H9 (cell line): ENCODE measurements around the gene MYL9. TPM values are rescaled to one million over a fixed set of nuclear protein-coding genes. Genes with fewer than 3 reads are reported as not detected.

Experiments used
- DNase-seq: peaks from one replicate; pipeline ENCODE4 v3.0.0-alpha.2; 2017
- H2AFZ ChIP-seq: one replicate; pipeline ENCODE4 v1.6.1; 2013; ENCODE audit warnings: mild to moderate bottlenecking, low read length, control low read depth, moderate library complexity
- H2AK5ac ChIP-seq: 2 replicates; pipeline ENCODE4 v1.6.1; 2013; ENCODE audit warnings: low read length, control low read depth, mixed read lengths; ENCODE audit not compliant: insufficient read length
- H2BK120ac ChIP-seq: one replicate; pipeline ENCODE4 v1.6.1; 2013; ENCODE audit warnings: low read depth, mild to moderate bottlenecking, low read length, control low read depth, inconsistent platforms; ENCODE audit not compliant: poor library complexity, severe bottlenecking
- H2BK12ac ChIP-seq: 2 replicates; pipeline ENCODE4 v1.6.1; 2013; ENCODE audit warnings: low read length, control low read depth, mixed read lengths, low read depth; ENCODE audit not compliant: insufficient read length
- H2BK15ac ChIP-seq: 2 replicates; pipeline ENCODE4 v1.6.1; 2013; ENCODE audit warnings: low read depth, low read length, control low read depth
- H2BK20ac ChIP-seq: one replicate; pipeline ENCODE4 v1.6.1; 2013; ENCODE audit warnings: low read depth, mild to moderate bottlenecking, low read length, control low read depth, inconsistent platforms; ENCODE audit not compliant: poor library complexity, severe bottlenecking
- H2BK5ac ChIP-seq: 2 replicates; pipeline ENCODE4 v1.6.1; 2013; ENCODE audit warnings: low read length, control low read depth, mixed read lengths; ENCODE audit not compliant: insufficient read length
- H3K14ac ChIP-seq: 2 replicates; pipeline ENCODE4 v1.6.1; 2013; ENCODE audit warnings: low read length, control low read depth; ENCODE audit not compliant: insufficient read depth
- H3K18ac ChIP-seq: 2 replicates; pipeline ENCODE4 v1.6.1; 2013; ENCODE audit warnings: low read depth, mild to moderate bottlenecking, mixed read lengths, low read length, control low read depth; ENCODE audit not compliant: insufficient read length
- H3K23ac ChIP-seq: 2 replicates; pipeline ENCODE4 v1.6.1; 2013; ENCODE audit warnings: low read length, control low read depth, mixed read lengths, low read depth; ENCODE audit not compliant: insufficient read length
- H3K23me2 ChIP-seq: 2 replicates; pipeline ENCODE4 v1.6.1; 2013; ENCODE audit warnings: low read depth, mild to moderate bottlenecking, mixed read lengths, low read length, control low read depth; ENCODE audit not compliant: insufficient read length, poor library complexity, severe bottlenecking
- H3K27ac ChIP-seq: 2 replicates; pipeline ENCODE4 v1.5.1; 2013; ENCODE audit warnings: low read length, control low read depth, mixed read lengths, low read depth; ENCODE audit not compliant: insufficient read length
- H3K27me3 ChIP-seq: 2 replicates; pipeline ENCODE4 v1.6.1; 2013; ENCODE audit warnings: low read length, control low read depth, inconsistent platforms; ENCODE audit not compliant: insufficient read depth
- H3K4ac ChIP-seq: 2 replicates; pipeline ENCODE4 v1.6.1; 2013; ENCODE audit warnings: low read depth, mild to moderate bottlenecking, control low read depth, inconsistent platforms, low read length, moderate library complexity
- H3K4me1 ChIP-seq: 2 replicates; pipeline ENCODE4 v1.6.1; 2013; ENCODE audit warnings: low read length, control low read depth, inconsistent platforms; ENCODE audit not compliant: insufficient read depth
- H3K4me2 ChIP-seq: 2 replicates; pipeline ENCODE4 v1.6.1; 2013; ENCODE audit warnings: low read length, control low read depth, mixed read lengths; ENCODE audit not compliant: insufficient read length, insufficient read depth
- H3K56ac ChIP-seq: 2 replicates; pipeline ENCODE4 v1.6.1; 2013; ENCODE audit warnings: low read depth, mild to moderate bottlenecking, mixed read lengths, low read length, control low read depth; ENCODE audit not compliant: insufficient read length
- H3K79me1 ChIP-seq: 2 replicates; pipeline ENCODE4 v1.6.1; 2013; ENCODE audit warnings: low read depth, mild to moderate bottlenecking, moderate library complexity, low read length, control low read depth, inconsistent platforms; ENCODE audit not compliant: insufficient read depth, poor library complexity, severe bottlenecking
- H3K79me2 ChIP-seq: 2 replicates; pipeline ENCODE4 v1.6.1; 2013; ENCODE audit warnings: low read length, control low read depth, inconsistent platforms; ENCODE audit not compliant: insufficient read depth
- H3K9ac ChIP-seq: 2 replicates; pipeline ENCODE4 v1.6.1; 2013; ENCODE audit warnings: low read length, control low read depth, mixed read lengths; ENCODE audit not compliant: insufficient read length; ENCODE audit errors: extremely low read depth
- H3K9me3 ChIP-seq: one replicate; pipeline ENCODE4 v1.6.1; 2013; ENCODE audit warnings: low read depth, low read length, inconsistent platforms; ENCODE audit not compliant: control insufficient read depth
- H3T11ph ChIP-seq: one replicate; pipeline ENCODE4 v1.6.1; 2013; ENCODE audit warnings: mild to moderate bottlenecking, low read length, control low read depth, inconsistent platforms
- H4K20me1 ChIP-seq: one replicate; pipeline ENCODE4 v1.6.1; 2013; ENCODE audit not compliant: control insufficient read depth, insufficient read length, insufficient read depth
- H4K5ac ChIP-seq: 2 replicates; pipeline ENCODE4 v1.6.1; 2013; ENCODE audit warnings: low read depth, mild to moderate bottlenecking, mixed read lengths, low read length, control low read depth; ENCODE audit not compliant: insufficient read length
- H4K8ac ChIP-seq: replicated peaks from 2 replicates; pipeline ENCODE4 v1.6.1; 2013; ENCODE audit warnings: low read length, control low read depth, mixed read lengths, low read depth; ENCODE audit not compliant: insufficient read length
- H4K91ac ChIP-seq: 2 replicates; pipeline ENCODE4 v1.6.1; 2013; ENCODE audit warnings: low read depth, mild to moderate bottlenecking, moderate library complexity, mixed read lengths, low read length, control low read depth; ENCODE audit not compliant: insufficient read length
- H3K27ac Mint-ChIP-seq, 3 experiments: 2 replicates in 2 of 3; 3 replicates in 1 of 3; pipeline ENCODE4 v1.8.0; 2020 to 2021; ENCODE audit warnings: mixed read lengths in 3 of 3, mild to moderate bottlenecking in 1 of 3, moderate library complexity in 1 of 3
- H3K27me3 Mint-ChIP-seq: 2 replicates; pipeline ENCODE4 v1.8.0; 2021; ENCODE audit warnings: low read depth, mild to moderate bottlenecking, moderate library complexity, mixed read lengths
- H3K36me3 Mint-ChIP-seq, 3 experiments: 2 replicates in 2 of 3; 3 replicates in 1 of 3; pipeline ENCODE4 v1.8.0; 2020 to 2021; ENCODE audit warnings: low read depth in 3 of 3, mixed read lengths in 3 of 3; ENCODE audit not compliant: insufficient read depth in 1 of 3
- H3K4me1 Mint-ChIP-seq, 2 experiments: 2 replicates each; pipeline ENCODE4 v1.8.0; 2020; ENCODE audit warnings: mixed read lengths in 2 of 2
- H3K4me3 Mint-ChIP-seq, 2 experiments: 2 replicates in 1 of 2; 3 replicates in 1 of 2; pipeline ENCODE4 v1.8.0; 2020 to 2021; ENCODE audit warnings: mild to moderate bottlenecking in 2 of 2, mixed read lengths in 2 of 2, moderate library complexity in 1 of 2
- H3K9me3 Mint-ChIP-seq, 2 experiments: 2 replicates in 1 of 2; 3 replicates in 1 of 2; pipeline ENCODE4 v1.8.0; 2020; ENCODE audit warnings: mild to moderate bottlenecking in 2 of 2, mixed read lengths in 2 of 2, moderate library complexity in 1 of 2
- WGBS: extraction: QIAGEN DNeasy Blood & Tissue Kit; methylation state at CpG from one replicate; pipeline ENCODE4 v1.1.7; 2013; ENCODE audit warnings: missing lambda C conversion rate, low lambda C conversion rate, mixed read lengths; ENCODE audit not compliant: insufficient read length; ENCODE audit errors: extremely low coverage; 5-methylcytosine and 5-hydroxymethylcytosine counted together
- total RNA-seq: library from RNA; stranded (reverse); gene quantifications from 2 replicates; pipeline ENCODE4 v1.2.1, GENCODE V29; 2021
- TF ChIP-seq, protein P1 (sequence below): fragments of 200-600 bp; sonication (generic); conservative IDR thresholded peaks from 3 replicates; pipeline ENCODE4 v1.8.0; 2021; ENCODE audit warnings: antibody characterized with exemption, mild to moderate bottlenecking

Gene MYL9
- total RNA-seq, 1 experiment from 2014 or later = 218 TPM

GRCh38 chr20:36550790-36551299 is 9.5 kb downstream of the MYL9 start:
- H3K4me3 Mint-ChIP-seq = no peak overlapping the region
- TF ChIP-seq, protein P1, sequence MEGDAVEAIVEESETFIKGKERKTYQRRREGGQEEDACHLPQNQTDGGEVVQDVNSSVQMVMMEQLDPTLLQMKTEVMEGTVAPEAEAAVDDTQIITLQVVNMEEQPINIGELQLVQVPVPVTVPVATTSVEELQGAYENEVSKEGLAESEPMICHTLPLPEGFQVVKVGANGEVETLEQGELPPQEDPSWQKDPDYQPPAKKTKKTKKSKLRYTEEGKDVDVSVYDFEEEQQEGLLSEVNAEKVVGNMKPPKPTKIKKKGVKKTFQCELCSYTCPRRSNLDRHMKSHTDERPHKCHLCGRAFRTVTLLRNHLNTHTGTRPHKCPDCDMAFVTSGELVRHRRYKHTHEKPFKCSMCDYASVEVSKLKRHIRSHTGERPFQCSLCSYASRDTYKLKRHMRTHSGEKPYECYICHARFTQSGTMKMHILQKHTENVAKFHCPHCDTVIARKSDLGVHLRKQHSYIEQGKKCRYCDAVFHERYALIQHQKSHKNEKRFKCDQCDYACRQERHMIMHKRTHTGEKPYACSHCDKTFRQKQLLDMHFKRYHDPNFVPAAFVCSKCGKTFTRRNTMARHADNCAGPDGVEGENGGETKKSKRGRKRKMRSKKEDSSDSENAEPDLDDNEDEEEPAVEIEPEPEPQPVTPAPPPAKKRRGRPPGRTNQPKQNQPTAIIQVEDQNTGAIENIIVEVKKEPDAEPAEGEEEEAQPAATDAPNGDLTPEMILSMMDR = no peak
- H2AK5ac ChIP-seq = no peak overlapping the region
- H3K23ac ChIP-seq = no peak overlapping the region
- no peak for DNase-seq
- no peak overlapping the region for H3K9ac ChIP-seq
- H2BK12ac ChIP-seq = no peak overlapping the region
- H3K4me1 ChIP-seq = no peaks in the 10 kb centered on the region
- H3K27me3 ChIP-seq = no peaks in the 10 kb centered on the region
- H3K79me1 ChIP-seq = peaks cover under 1% of the 10 kb centered on the region
- no peaks in the 10 kb centered on the region for H3K9me3 Mint-ChIP-seq
- peaks cover 0 to 5% of the 10 kb centered on the region in 2 experiments; a peak in 1 of 4 replicates for H3K4me1 Mint-ChIP-seq
- H2BK120ac ChIP-seq = no peak overlapping the region
- H2BK20ac ChIP-seq = no peak overlapping the region
- no peak overlapping the region for H4K5ac ChIP-seq
- H3K27me3 Mint-ChIP-seq = no peaks in the 10 kb centered on the region
- no peak overlapping the region for H3K14ac ChIP-seq
- no peaks in the 10 kb centered on the region for H4K20me1 ChIP-seq
- H2BK15ac ChIP-seq = no peak overlapping the region
- H4K8ac ChIP-seq = no peak overlapping the region
- no peak overlapping the region for H3K18ac ChIP-seq
- H3K27ac Mint-ChIP-seq = peak overlapping the region in 2 of 3 experiments; percentile 33 to 62; a peak in 5 of 7 replicates
- peaks cover 6 to 28% (median 15%) of the 10 kb centered on the region in 3 experiments; a peak in 6 of 7 replicates for H3K36me3 Mint-ChIP-seq
- no peak overlapping the region for H3K4ac ChIP-seq
- no CpG with 5 or more reads among the region's 15 CpGs for WGBS
- no peak overlapping the region for H3K27ac ChIP-seq
- H3K56ac ChIP-seq = no peak overlapping the region
- no peak overlapping the region for H3T11ph ChIP-seq
- no peaks in the 10 kb centered on the region for H3K79me2 ChIP-seq
- no peaks in the 10 kb centered on the region for H3K23me2 ChIP-seq
- H3K9me3 ChIP-seq = no peaks in the 10 kb centered on the region
- no peak overlapping the region for H2BK5ac ChIP-seq
- no peak overlapping the region for H4K91ac ChIP-seq
- no peak overlapping the region for H3K4me2 ChIP-seq
- no peak overlapping the region for H2AFZ ChIP-seq
